HS-27A (cell line): ENCODE results near the gene RIPOR2.
"Not testable (repeated sequence)": the region's sequence is repeated elsewhere in the genome, so short reads cannot be mapped to it uniquely, and the experiment has no call there.

ENCODE experiments used
- DNase-seq: peaks from one replicate; pipeline ENCODE4 v3.0.0-alpha.2; 2012; ENCODE audit warnings: low read depth, missing footprints

RIPOR2 gene

DNA sequence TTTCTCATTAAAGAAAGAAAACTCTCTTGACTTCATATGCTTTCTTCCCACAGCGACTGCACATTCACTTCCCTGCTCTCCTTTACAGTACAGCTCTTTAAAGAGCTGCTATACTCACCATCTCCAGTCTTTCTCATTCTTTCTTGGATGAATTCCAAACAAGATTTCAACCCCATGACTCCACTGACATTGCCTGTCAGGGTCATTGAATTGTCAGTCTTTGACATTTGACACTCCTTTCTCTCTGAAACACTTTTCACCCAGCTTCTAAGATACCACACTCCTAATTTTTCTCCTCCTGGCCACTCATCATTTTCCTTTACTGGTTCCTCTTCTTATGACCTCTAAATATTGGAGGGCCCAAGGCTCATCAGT lies 136.2 kb downstream of the RIPOR2 start:
- DNase-seq: no peak

DNA sequence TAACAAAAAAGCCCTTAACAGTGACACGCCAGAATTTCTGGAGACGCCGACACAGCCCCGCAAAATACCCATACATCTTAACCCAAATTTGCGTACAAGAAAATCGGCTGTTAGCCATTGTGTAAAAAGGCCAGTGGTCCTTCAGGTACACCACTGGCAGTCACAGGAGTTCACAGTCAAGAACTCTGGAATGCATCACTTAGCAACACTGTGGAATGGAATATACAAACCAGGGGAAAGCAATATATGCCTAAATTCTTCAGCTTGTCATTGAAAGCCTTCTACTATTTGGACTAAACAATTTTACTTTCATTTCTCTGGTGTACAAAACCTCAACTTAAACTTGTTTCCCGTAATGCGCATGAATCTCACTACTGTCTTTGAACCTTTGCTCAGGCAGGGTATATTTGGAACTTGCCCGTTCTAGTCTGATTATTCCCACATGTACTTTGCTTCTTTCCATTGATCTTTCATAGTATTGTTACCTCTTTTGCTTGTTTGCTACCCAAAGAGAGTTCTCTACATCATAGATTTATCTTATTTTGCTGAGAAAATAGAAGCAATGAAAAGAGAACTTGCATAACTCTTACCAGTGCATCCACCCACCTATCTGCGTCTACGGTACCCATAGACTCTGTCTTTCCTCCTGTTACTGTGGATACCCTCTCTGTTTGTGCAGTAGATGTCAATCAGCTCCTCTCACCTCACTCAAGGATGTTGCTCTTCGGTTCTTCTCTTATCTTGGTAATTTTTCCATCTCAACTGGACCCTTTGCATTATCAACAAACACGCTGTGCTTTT lies 136.8 kb downstream of the RIPOR2 start, which contains the start of gene ARMH2:
TSS of gene ARMH2 (minus strand) at position 178 of the 801 bp plus-strand sequence. CDS start at position 118, 60 bp downstream.
- DNase-seq: no peak

DNA sequence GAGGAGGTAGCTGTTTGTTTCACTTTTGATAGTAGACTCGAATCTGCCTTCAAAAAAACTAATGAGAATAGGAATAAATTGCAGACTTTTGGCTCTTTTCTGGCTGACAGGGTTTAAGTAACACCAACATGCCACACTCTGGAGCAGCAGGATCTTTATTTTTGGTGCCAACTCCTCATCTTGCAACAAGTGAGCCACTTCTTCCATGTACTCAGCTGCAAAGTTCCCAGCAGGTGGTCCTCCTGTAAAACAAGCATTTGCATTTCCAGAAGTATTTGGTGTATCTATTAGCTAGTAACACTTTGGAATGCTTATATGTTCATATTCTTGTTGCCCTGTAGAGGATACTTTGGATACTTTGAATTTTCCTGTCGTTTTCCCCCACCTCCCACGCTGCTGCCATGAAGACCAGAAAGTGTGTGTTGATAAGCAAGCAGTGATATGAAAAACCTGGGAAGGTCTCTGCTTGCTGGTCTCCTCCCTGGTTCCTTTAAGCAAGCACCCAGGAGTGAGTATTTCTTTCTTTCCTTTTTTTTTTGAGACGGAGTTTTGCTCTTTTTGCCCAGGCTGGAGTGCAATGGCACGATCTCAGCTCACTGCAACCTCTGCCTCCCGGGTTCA lies 138.1 kb downstream of the RIPOR2 start:
- DNase-seq: no peak

DNA sequence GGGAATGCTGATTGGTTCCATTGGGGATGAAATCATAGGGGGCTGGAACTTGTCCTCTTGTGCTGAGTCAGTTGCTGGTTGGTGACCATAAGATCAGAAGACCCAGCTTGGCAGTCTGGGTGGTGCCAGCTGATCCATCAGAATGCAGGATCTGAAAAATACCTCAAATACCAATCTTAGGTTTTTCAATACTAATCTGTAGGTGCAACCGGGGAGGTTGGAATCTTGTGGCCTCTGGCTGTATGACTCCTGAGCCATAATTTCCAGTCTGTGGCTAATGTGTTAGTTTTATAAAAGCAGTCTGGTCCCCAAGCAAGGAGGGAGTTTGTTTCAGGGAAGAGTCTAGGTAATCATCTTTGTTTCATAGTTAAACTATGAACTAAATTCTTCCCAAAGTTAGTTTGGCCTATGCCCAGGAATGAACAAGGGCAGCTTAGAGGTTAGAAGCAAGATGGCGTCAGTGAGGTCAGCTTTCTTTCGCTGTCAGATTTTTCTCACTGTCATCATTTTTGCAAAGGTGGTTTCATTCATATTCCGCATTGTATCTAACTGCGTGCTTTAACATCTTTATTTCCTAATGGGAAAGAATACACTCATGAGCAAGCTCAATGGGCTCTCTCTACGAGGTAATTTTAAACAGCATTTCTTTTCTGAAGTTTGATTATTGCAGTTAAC lies 139.0 kb downstream of the RIPOR2 start:
- DNase-seq: peak; percentile 49

DNA sequence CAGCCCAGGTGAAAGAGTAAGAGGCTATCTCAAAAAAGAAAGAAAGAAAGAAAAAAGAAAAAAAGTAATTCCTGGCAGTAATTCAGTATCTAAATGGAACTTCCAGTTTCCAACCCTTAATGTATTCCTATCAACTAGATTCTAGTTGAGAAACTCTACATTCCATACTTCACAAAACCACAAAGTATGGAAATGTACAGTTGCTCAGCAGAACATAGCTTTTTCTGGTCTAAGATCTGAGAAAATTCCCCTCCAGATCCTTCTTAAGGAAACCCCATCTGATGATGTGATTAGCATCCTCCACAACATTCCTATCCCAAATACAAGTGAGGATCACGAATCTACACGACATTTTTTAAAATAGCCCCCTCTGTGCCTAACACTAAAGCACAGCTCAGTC lies 140.7 kb downstream of the RIPOR2 start:
- no peak for DNase-seq

DNA sequence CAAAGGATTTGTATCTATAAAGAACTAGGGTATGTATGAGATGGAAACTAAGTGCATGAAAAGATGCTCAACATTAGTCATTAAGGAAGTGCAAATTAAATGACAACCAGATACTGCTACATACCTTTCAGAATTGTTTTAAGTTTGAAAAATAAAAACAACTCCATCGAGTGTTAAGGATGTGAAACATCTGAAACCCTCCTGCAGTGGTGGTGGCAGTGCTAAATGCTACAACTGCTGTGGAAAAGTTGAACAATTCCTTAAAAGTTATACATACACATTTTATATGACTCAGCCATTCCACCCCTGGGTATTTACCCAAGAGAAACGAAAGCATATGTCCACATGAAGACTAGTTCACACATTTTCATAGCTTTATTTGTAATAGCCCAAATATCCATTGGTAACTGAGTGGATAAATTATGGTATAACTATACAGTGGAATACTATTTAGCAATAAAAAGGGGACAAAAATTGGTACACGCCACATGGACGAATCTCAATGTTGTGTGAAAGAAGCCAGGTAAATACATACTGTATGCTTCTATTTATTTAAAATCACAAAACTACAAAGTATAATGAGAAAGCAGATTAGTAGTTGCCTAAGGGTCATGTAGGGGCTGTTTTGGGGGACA lies 147.6 kb downstream of the RIPOR2 start:
- no peak for DNase-seq

- no peak for DNase-seq
Observed at GRCh38 chr6:24780206-24780605, 155.6 kb downstream of the RIPOR2 start.

- DNase-seq: no peak
Observed at GRCh38 chr6:24779416-24780016, 156.2 kb downstream of the RIPOR2 start.

DNA sequence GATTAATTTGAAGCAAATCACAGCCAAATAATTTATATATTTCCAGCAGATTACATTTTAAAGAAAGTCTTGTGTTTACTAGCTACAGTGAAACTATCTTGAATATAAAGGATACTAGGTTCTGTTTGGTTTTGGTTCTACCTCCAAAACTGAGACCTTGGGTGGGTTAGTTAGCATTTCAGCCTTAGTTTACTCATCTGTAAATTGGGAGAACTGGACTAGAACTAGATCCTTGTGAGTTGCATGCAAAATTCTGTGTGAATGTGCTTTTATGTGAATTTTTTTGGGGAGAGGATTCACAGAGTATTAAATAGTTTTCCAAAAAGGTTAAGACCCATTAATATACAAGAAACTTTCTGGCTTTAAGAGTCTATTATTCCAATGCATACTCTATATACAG lies 156.9 kb downstream of the RIPOR2 start:
- no peak for DNase-seq

GRCh38 chr6:24778121-24778520 lies 157.6 kb downstream of the RIPOR2 start:
- no peak for DNase-seq

- DNase-seq: no peak
Observed at GRCh38 chr6:24777227-24777626, 158.5 kb downstream of the RIPOR2 start.

GRCh38 chr6:24775520-24776058 lies 160.2 kb downstream of the RIPOR2 start:
- DNase-seq: peak; percentile 53

GRCh38 chr6:24774696-24775519 lies 160.9 kb downstream of the RIPOR2 start, which contains the start of gene GMNN:
GMNN (plus strand) TSS chr6:24774937; CDS start chr6:24777247, 2,310 bp downstream.
- peak; percentile 88 for DNase-seq

DNA sequence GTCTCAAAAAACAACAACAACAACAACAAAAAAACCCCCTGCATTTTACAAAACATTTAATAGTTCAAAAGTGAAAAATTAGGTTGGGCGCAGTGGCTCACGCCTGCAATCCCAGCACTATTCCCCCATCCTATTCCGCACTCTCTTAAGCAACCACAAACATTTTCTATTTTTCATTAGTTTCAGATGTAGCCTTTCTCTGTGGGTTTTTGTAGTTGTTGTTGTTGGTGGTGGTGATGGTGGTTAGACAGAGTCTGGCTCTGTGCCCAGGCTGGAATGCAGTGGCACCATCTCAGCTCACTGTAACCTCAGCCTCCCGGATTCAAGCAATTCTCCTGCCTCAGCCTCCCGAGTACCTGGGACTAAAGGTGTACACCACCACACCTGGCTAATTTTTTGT lies 167.4 kb downstream of the RIPOR2 start:
- DNase-seq: no peak

- DNase-seq: no peak
Observed at GRCh38 chr6:24766680-24767462, 168.9 kb downstream of the RIPOR2 start.

DNA sequence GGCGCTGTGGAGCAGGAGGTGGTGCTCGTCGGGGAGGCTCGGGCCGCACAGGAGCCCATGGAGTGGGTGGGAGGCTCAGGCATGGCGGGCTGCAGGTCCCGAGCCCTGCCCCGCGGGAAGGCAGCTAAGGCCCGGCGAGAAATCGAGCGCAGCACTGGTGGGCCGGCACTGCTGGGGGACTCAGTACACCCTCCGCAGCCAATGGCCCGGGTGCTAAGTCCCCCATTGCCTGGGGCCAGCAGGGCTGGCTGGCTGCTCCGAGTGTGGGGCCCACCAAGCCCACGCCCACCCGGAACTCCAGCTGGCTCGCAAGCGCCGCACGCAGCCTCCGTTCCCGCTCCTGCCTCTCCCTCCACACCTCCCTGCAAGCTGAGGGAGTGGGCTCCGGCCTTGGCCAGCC lies 169.8 kb downstream of the RIPOR2 start:
- not testable (repeated sequence) for DNase-seq

GRCh38 chr6:24764833-24765828 lies 170.6 kb downstream of the RIPOR2 start:
- not testable (repeated sequence) for DNase-seq

GRCh38 chr6:24763578-24763977 lies 172.2 kb downstream of the RIPOR2 start:
- DNase-seq: no peak

- DNase-seq: no peak
Observed at GRCh38 chr6:24761851-24762250, 173.9 kb downstream of the RIPOR2 start.
